Stomach (tissue), 9 donors: ENCODE data around the gene EPG5. TPM values are rescaled to one million over a fixed set of nuclear protein-coding genes. Genes with fewer than 3 reads are reported as not detected.

Experiments used
- DNase-seq, 2 donors: peaks; one replicate each; pipeline versions ENCODE4 v3.0.0 to v3.0.0-alpha.2; 2013 to 2019
- H3K27ac ChIP-seq, 5 donors: fragments of 200-600 bp in 4 of 5; sonication (generic) in 4 of 5; one replicate each; pipeline ENCODE4 v1.5.1; 2013 to 2019; ENCODE audit warnings: mild to moderate bottlenecking in 1 of 5, moderate library complexity in 1 of 5
- H3K27me3 ChIP-seq, 3 donors: fragments of 200-600 bp; sonication (generic); one replicate each; pipeline ENCODE4 v1.5.1; 2017 to 2019; ENCODE audit warnings: mixed run types in 1 of 3
- H3K36me3 ChIP-seq, 4 donors: fragments of 200-600 bp; sonication (generic); 1 replicate in 3 of 4; 2 replicates in 1 of 4; pipeline ENCODE4 v1.5.1; 2016 to 2019
- H3K4me1 ChIP-seq, 4 donors: fragments of 200-600 bp; sonication (generic); one replicate each; pipeline ENCODE4 v1.5.1; 2016 to 2019
- H3K4me3 ChIP-seq, 4 donors: fragments of 200-600 bp; sonication (generic) in 3 of 4; one replicate each; pipeline ENCODE4 v1.5.1; 2016 to 2019; ENCODE audit warnings: mild to moderate bottlenecking in 1 of 4
- H3K9me3 ChIP-seq, 4 donors: fragments of 200-600 bp; sonication (generic); one replicate each; pipeline ENCODE4 v1.5.1; 2016 to 2019
- EP300 ChIP-seq: sonication (generic); formaldehyde crosslinking; IDR thresholded peaks from one replicate; pipeline ENCODE4 v1.6.1; 2017; ENCODE audit warnings: antibody characterized with exemption
- POLR2A ChIP-seq, 4 donors: fragments of 450-650 bp; IDR thresholded peaks; one replicate each; pipeline ENCODE4 v1.6.1; 2016; ENCODE audit warnings: antibody characterized with exemption in 4 of 4, control low read depth in 2 of 4, mild to moderate bottlenecking in 1 of 4, moderate library complexity in 1 of 4
- POLR2AphosphoS5 ChIP-seq, 3 donors: sonication (generic); formaldehyde crosslinking; IDR thresholded peaks; one replicate each; pipeline ENCODE4 v1.6.1; 2016; ENCODE audit warnings: antibody characterized with exemption in 3 of 3
- WGBS, 5 donors: extraction: QIAGEN DNeasy Blood & Tissue Kit in 3 of 5; methylation state at CpG; one replicate each; pipeline versions ENCODE4 v1.1.5 to v1.1.7; 2013 to 2018; 5-methylcytosine and 5-hydroxymethylcytosine counted together
- intact Hi-C: fragments of 100-400 bp; cut with DNase I; formaldehyde crosslinking; loops from one replicate; pipeline ENCODE4 v1.15.1; 2023; ENCODE audit warnings: low total_unique reads
- polyA plus RNA-seq, 3 donors: library from polyadenylated mRNA; stranded (reverse); fragments of 200-250 nt; gene quantifications; one replicate each; pipeline ENCODE4 v1.2.3, GENCODE V29; 2013
- total RNA-seq, 5 donors: library from RNA; depleted of rRNA; stranded (reverse); fragments of >200 nt; gene quantifications; one replicate each; pipeline versions ENCODE4 v1.1.0 to v1.2.3, GENCODE V29; 2014 to 2016
- TF ChIP-seq, protein P1 (sequence below), 7 experiments: fragments of 450-650 bp in 4 of 7; fragments of 200-600 bp in 3 of 7; sonication (generic) in 3 of 7; IDR thresholded peaks; one replicate each; pipeline ENCODE4 v1.5.1; 2016 to 2019; ENCODE audit warnings: antibody characterized with exemption in 7 of 7, control low read depth in 2 of 7, mild to moderate bottlenecking in 1 of 7
- donor health status: healthy with polysubstance abuse.
- donor health status: Bipolar disorder and iron deficiency.
- donor health status: healthy.

Gene EPG5
- total and polyA plus RNA-seq, 8 donors: 2.0 to 52.9 (median 17.7) TPM

DNA sequence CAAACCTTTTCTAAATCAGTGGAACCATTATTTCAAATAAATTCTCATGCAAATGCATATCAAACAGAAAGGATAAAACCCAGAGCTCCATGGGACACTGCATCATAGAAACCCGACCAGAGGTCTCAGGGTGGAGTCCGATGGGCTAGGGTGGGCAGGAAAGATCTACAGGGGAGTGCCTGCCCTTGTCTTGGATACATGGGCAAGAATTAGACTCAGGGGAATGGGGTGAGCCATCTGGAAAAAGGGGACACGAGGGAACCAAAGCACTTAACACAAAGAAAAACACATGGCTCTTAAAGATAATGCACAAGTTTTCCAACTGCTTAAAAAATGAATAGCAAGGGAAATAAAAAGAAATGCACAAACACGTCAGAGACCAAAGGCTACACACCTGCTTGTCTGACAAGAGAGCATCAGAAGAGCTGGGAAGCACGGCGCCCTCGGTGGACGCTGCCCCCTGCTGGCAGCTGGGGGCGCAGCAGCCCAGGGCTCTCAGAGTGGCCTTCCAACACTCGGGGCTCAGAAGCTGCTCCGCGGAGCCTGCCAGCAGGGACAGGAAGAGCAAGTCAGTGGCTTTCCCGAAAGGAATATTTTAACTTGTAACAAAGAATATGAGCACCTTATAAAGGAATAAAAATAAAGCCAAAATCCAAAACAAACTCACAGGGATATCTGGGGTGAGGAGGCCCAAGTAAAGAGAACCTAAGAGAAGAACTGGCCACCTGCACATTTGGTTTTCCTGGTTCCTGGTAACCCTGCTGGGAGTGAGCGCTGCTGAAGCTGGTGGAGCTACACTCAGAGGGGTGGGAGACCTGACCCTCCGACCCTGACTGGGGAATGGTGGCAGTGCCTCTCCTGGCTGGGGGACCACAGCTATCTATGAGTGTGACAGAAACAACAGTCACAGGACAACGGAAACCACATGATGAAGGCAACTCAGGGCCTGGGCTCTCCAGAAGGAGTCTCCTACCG, 87.2 kb downstream of the EPG5 start:
- WGBS, 5 donors: 37 to 44% (median 39%) methylated on average over 17 of the region's 17 CpGs
- no peak for TF ChIP-seq EP300
- TF ChIP-seq, protein P1, sequence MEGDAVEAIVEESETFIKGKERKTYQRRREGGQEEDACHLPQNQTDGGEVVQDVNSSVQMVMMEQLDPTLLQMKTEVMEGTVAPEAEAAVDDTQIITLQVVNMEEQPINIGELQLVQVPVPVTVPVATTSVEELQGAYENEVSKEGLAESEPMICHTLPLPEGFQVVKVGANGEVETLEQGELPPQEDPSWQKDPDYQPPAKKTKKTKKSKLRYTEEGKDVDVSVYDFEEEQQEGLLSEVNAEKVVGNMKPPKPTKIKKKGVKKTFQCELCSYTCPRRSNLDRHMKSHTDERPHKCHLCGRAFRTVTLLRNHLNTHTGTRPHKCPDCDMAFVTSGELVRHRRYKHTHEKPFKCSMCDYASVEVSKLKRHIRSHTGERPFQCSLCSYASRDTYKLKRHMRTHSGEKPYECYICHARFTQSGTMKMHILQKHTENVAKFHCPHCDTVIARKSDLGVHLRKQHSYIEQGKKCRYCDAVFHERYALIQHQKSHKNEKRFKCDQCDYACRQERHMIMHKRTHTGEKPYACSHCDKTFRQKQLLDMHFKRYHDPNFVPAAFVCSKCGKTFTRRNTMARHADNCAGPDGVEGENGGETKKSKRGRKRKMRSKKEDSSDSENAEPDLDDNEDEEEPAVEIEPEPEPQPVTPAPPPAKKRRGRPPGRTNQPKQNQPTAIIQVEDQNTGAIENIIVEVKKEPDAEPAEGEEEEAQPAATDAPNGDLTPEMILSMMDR (IDR thresholded peaks at IDR 0.05): peak in 5 of 7 experiments; percentile 93 to 99 (median 99)
- H3K4me1 ChIP-seq: peaks cover 0 to 10% (median 5%) of the 10 kb centered on the region in 4 donors
- no peaks in the 10 kb centered on the region for H3K27me3 ChIP-seq
- H3K36me3 ChIP-seq: peaks cover 24 to 95% (median 92%) of the 10 kb centered on the region in 4 donors
- no peaks in the 10 kb centered on the region for H3K9me3 ChIP-seq
- DNase-seq: peak; percentile 72 to 88
- no peak overlapping the region for H3K27ac ChIP-seq
- intact Hi-C loops: loop anchor here (10.0 kb wide), 1 partner anchor 185 kb away; no protein-coding TSS in a partner anchor
- H3K4me3 ChIP-seq: no peak overlapping the region

DNA sequence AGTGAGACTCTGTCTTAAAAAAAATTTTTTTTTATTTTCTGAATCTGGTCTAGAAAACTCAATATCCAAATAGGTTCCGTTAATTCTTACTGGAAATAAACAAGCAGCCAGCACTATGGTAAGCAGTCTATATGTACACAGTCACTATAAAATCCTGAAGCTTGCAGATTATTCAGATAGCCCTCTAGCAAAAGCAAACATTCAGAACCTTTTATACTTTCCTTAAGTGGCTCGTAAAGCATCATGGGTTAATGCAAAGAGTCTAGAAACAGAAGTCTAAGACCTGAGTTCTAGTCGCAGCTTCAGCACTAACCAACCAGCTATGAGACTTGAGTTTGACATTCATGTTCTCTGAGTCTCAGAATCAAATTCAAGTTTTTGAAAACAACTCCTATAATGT, 89.7 kb downstream of the EPG5 start:
- peaks cover 17 to 93% (median 91%) of the 10 kb centered on the region in 4 donors for H3K36me3 ChIP-seq

DNA sequence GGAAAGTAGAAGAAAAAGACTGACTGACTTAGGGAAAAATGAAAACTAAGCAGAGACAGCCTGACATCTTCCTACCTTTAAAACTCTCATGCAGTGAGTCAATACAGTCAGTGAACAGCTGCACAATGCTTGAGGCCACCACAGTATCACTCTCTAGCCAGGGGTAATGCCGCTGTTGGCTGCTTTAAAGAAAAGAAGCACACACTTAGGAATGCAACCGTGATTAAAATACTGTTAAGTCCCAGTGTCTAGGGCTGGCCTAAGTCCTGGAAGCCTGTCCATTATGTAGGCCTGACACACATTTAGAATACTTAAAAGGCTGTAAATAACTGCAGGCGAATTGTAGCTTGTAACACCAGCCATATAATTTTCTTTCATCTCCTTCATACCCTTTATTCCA, 91.0 kb downstream of the EPG5 start:
- no peaks in the 10 kb centered on the region for H3K27me3 ChIP-seq
- peaks cover 17 to 91% (median 90%) of the 10 kb centered on the region in 4 donors for H3K36me3 ChIP-seq
- intact Hi-C loops: loop anchor here (10.0 kb wide), 1 partner anchor 181 kb away; no protein-coding TSS in a partner anchor
- H3K27ac ChIP-seq: no peak overlapping the region
- no peaks in the 10 kb centered on the region for H3K9me3 ChIP-seq
- TF ChIP-seq EP300 (no peak), POLR2A (IDR thresholded peaks at IDR 0.05) (no peak), POLR2AphosphoS5 (IDR thresholded peaks at IDR 0.05) (no peak)
- TF ChIP-seq, protein P1 (IDR thresholded peaks at IDR 0.05): no peak
- peaks cover 0 to 10% (median 5%) of the 10 kb centered on the region in 4 donors for H3K4me1 ChIP-seq
- WGBS, 5 donors: 93 to 100% (median 96%) methylated on average over 3 of the region's 3 CpGs
- no peak for DNase-seq
- no peak overlapping the region for H3K4me3 ChIP-seq

More for the DNA sequence above, 89.7 kb downstream of the EPG5 start:
- Histone ChIP-seq H3K9me3 (no peaks in the 10 kb centered on the region), H3K27me3 (no peaks in the 10 kb centered on the region), H3K27ac (no peak overlapping the region), H3K4me1 (peaks cover 0 to 10% (median 5%) of the 10 kb centered on the region in 4 donors), H3K4me3 (no peak overlapping the region)
- no peak for DNase-seq
- TF ChIP-seq POLR2AphosphoS5 (IDR thresholded peaks at IDR 0.05): no peak
- no peak for TF ChIP-seq EP300
- TF ChIP-seq, protein P1 (IDR thresholded peaks at IDR 0.05): no peak
- TF ChIP-seq POLR2A (IDR thresholded peaks at IDR 0.05): no peak
- WGBS, 5 donors: 68 to 92% (median 80%) methylated on average over 3 of the region's 3 CpGs
- intact Hi-C loops: loop anchor here (10.0 kb wide), 1 partner anchor 183 kb away; no protein-coding TSS in a partner anchor

DNA sequence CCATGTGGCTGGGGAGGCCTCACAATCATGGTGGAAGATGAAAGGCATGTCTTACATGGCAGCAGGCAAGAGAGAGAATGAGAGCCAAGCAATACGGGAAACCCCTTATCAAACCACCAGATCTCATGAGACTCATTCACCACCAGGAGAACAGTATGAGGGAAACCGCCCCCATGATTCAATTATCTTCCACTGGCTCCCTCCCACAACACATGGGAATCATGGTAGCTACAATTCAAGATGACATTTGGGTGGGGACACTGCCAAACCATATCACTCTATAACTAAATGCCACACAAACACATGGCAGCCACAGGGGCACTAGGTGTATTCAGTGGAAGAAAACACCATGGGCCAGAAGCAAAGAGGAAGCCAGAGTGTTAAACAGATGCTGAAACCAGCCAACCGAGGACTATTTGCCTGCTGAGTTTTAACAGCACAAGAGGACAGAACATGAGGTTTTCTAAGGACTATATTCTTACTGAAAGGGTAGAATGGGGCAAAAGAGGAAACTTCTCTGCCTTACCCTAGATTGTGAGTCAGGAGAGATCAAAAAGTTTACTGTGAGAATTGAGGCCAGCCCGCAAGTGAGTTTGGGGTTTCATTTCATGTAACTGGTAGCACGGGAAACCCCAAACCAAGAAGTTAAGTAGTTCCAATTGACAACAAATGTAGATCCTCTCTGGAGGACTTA, 92.5 kb downstream of the EPG5 start:
- H3K27ac ChIP-seq: no peak overlapping the region
- no peaks in the 10 kb centered on the region for H3K9me3 ChIP-seq
- H3K4me1 ChIP-seq: peaks cover 0 to under 1% (median 0%) of the 10 kb centered on the region in 4 donors
- no peaks in the 10 kb centered on the region for H3K27me3 ChIP-seq
- peaks cover 21 to 96% (median 93%) of the 10 kb centered on the region in 4 donors for H3K36me3 ChIP-seq
- intact Hi-C loops: loop anchor here (10.0 kb wide), 1 partner anchor 180 kb away; no protein-coding TSS in a partner anchor
- no peak for DNase-seq
- no peak overlapping the region for H3K4me3 ChIP-seq
- WGBS, 5 donors: 83 to 89% (median 86%) methylated on average over 5 of the region's 5 CpGs
- TF ChIP-seq POLR2AphosphoS5 (IDR thresholded peaks at IDR 0.05) (no peak), POLR2A (IDR thresholded peaks at IDR 0.05) (no peak), EP300 (no peak)
- TF ChIP-seq, protein P1 (IDR thresholded peaks at IDR 0.05): no peak
